ENCODE data around the gene LIM2. TPM values are rescaled to one million over a fixed set of nuclear protein-coding genes. Genes with fewer than 3 reads are reported as not detected.

Gene LIM2
- total and polyA plus RNA-seq, 9 of the 15 experiments (the other 6 are each of a cell fraction or from before 2014, with no cell fraction given) = 0.07 to 0.45 (median 0.18) TPM; not detected in 4

GRCh38 chr19:51367565-51368365 lies 20.0 kb downstream of the LIM2 start (continued):
- TF ChIP-seq CBFA2T2 (conservative IDR thresholded peaks at IDR 0.05) (no peak), ZNF431 (CRISPR knock-in tag; IDR thresholded peaks at IDR 0.05) (no peak), SMARCA4 (IDR thresholded peaks at IDR 0.05) (no peak), ETV6 (IDR thresholded peaks at IDR 0.05; ENCODE audit: borderline replicate concordance in 1 of 2, low read depth in 2 of 2, low read length in 1 of 2) (no peak; a peak in 1 of 4 replicates), ETV6 (CRISPR knock-in tag; IDR thresholded peaks at IDR 0.05; ENCODE audit: borderline replicate concordance) (no peak), POLR2AphosphoS2 (IDR thresholded peaks at IDR 0.05; ENCODE audit: low read length) (peak; percentile 13; the same call in 1 of the 2 replicates), TSHZ1 (CRISPR knock-in tag; IDR thresholded peaks at IDR 0.05) (no peak), KLF10 (CRISPR knock-in tag; IDR thresholded peaks at IDR 0.05) (no peak), ZNF584 (CRISPR knock-in tag; IDR thresholded peaks at IDR 0.05; ENCODE audit: low read depth) (no peak), CGGBP1 (CRISPR knock-in tag; IDR thresholded peaks at IDR 0.05) (no peak), ID3 (CRISPR knock-in tag; IDR thresholded peaks at IDR 0.05) (no peak), ID3 (tag; IDR thresholded peaks at IDR 0.05) (no peak), FOXO4 (CRISPR knock-in tag; IDR thresholded peaks at IDR 0.05) (no peak), HMGN3 (IDR thresholded peaks at IDR 0.05; ENCODE audit: borderline replicate concordance, extremely low read depth, insufficient read length, low read depth, low read length) (peak; percentile 84), RB1 (IDR thresholded peaks at IDR 0.05; ENCODE audit: low read depth) (peak; percentile 68), NCOA1 (IDR thresholded peaks at IDR 0.05; ENCODE audit: low read depth) (no peak; the same call in 1 of the 2 replicates), DPF2 (IDR thresholded peaks at IDR 0.05) (peak; percentile 71; the same call in 1 of the 2 replicates), THAP12 (CRISPR knock-in tag; IDR thresholded peaks at IDR 0.05) (peak; percentile 69; the same call in 1 of the 2 replicates), PHF8 (IDR thresholded peaks at IDR 0.05; ENCODE audit: borderline replicate concordance, low read length) (peak; percentile 78; the same call in 1 of the 2 replicates), GATAD2A (IDR thresholded peaks at IDR 0.05) (peak; percentile 97), MXI1 (IDR thresholded peaks at IDR 0.05; ENCODE audit: low read depth, low read length) (peak; percentile 59; the same call in 1 of the 2 replicates)
